Testis (tissue), 3 donors: Measurements from ENCODE around the gene ASB6. TPM values are rescaled to one million over a fixed set of nuclear protein-coding genes. Genes with fewer than 3 reads are reported as not detected.
A peak's percentile ranks its signal among the peaks of the same experiment; 100 is the strongest.

ENCODE experiments used
- DNase-seq: peaks from one replicate; pipeline ENCODE4 v3.0.0-alpha.2; 2019
- H3K27ac ChIP-seq, 2 donors: fragments of 200-600 bp; sonication (generic); one replicate each; pipeline ENCODE4 v1.5.1; 2019
- H3K27me3 ChIP-seq: fragments of 200-600 bp; sonication (generic); one replicate; pipeline ENCODE4 v1.5.1; 2019
- H3K36me3 ChIP-seq: fragments of 200-600 bp; sonication (generic); one replicate; pipeline ENCODE4 v1.5.1; 2017; ENCODE audit warnings: low read depth; ENCODE audit errors: missing control alignments
- H3K4me1 ChIP-seq: fragments of 200-600 bp; sonication (generic); one replicate; pipeline ENCODE4 v1.5.1; 2019
- H3K4me3 ChIP-seq, 2 donors: fragments of 200-600 bp; sonication (generic); one replicate each; pipeline ENCODE4 v1.5.1; 2017 to 2019
- H3K9me3 ChIP-seq: fragments of 200-600 bp; sonication (generic); one replicate; pipeline ENCODE4 v1.5.1; 2017
- CTCF ChIP-seq, 3 experiments: fragments of 450-650 bp in 2 of 3; fragments of 200-600 bp in 1 of 3; sonication (generic) in 1 of 3; IDR thresholded peaks; one replicate each; pipeline ENCODE4 v1.5.1; 2016 to 2019; ENCODE audit warnings: antibody characterized with exemption in 3 of 3, mild to moderate bottlenecking in 2 of 3, moderate library complexity in 1 of 3
- POLR2A ChIP-seq: fragments of 450-650 bp; IDR thresholded peaks from one replicate; pipeline ENCODE4 v1.6.1; 2017; ENCODE audit warnings: antibody characterized with exemption, mild to moderate bottlenecking, moderate library complexity
- WGBS, 2 donors: methylation state at CpG; one replicate each; pipeline ENCODE4 v1.1.5; 2018; 5-methylcytosine and 5-hydroxymethylcytosine counted together
- intact Hi-C: fragments of 100-400 bp; cut with DNase I; formaldehyde crosslinking; loops from one replicate; pipeline ENCODE4 v1.15.1; 2023; ENCODE audit warnings: low total_unique reads
- polyA plus RNA-seq: library from polyadenylated mRNA; stranded (reverse); fragments of 350-450 nt; fragmentation: Illumina TruSeq; extraction: RNeasy Lipid Tissue Mini Kit (QIAGEN cat#74804); gene quantifications from one replicate; pipeline ENCODE4 v1.2.3, GENCODE V29; 2014; ENCODE audit warnings: low read depth, low replicate concordance; ENCODE audit not compliant: insufficient read depth
- total RNA-seq, 2 donors: library from RNA; depleted of rRNA; stranded (reverse); fragments of >200 nt; gene quantifications; one replicate each; pipeline ENCODE4 v1.2.3, GENCODE V29; 2016

Gene ASB6
- total and polyA plus RNA-seq, 3 donors from 2014 or later: 21.4 to 61.7 (median 51.2) TPM

GRCh38 chr9:129635099-129636065 lies 6.6 kb downstream of the ASB6 start:
- Histone ChIP-seq H3K27me3 (no peaks in the 10 kb centered on the region), H3K27ac (no peak overlapping the region), H3K36me3 (peaks cover 3% of the 10 kb centered on the region), H3K4me3 (no peak overlapping the region), H3K9me3 (no peaks in the 10 kb centered on the region), H3K4me1 (peaks cover 38% of the 10 kb centered on the region)
- intact Hi-C loops: no loop called here
- WGBS, 2 donors: 89 to 97% methylated on average over 6 to 34 of the region's 34 CpGs
- TF ChIP-seq CTCF (IDR thresholded peaks at IDR 0.05) (no peak), POLR2A (no peak)
- no peak for DNase-seq

GRCh38 chr9:129633848-129634247 lies 8.1 kb downstream of the ASB6 start:
- Histone ChIP-seq H3K4me1 (peaks cover 43% of the 10 kb centered on the region), H3K4me3 (no peak overlapping the region), H3K36me3 (peaks cover 3% of the 10 kb centered on the region), H3K9me3 (no peaks in the 10 kb centered on the region), H3K27ac (no peak overlapping the region), H3K27me3 (no peaks in the 10 kb centered on the region)
- 75 to 83% methylated on average over 8 to 12 of the region's 13 CpGs for WGBS, 2 donors
- no peak for TF ChIP-seq POLR2A
- no peak for TF ChIP-seq CTCF (IDR thresholded peaks at IDR 0.05)
- DNase-seq: no peak
- intact Hi-C loops: no loop called here

GRCh38 chr9:129633207-129633606 lies 8.7 kb downstream of the ASB6 start:
- DNase-seq: no peak
- intact Hi-C loops: no loop called here
- peaks cover 3% of the 10 kb centered on the region for H3K36me3 ChIP-seq
- H3K27me3 ChIP-seq: no peaks in the 10 kb centered on the region
- H3K4me1 ChIP-seq: peaks cover 50% of the 10 kb centered on the region
- peak overlapping the region; percentile 19 to 28 for H3K27ac ChIP-seq
- H3K9me3 ChIP-seq: no peaks in the 10 kb centered on the region
- WGBS, 2 donors: 96 to 98% methylated on average over 4 of the region's 4 CpGs
- no peak overlapping the region for H3K4me3 ChIP-seq
- TF ChIP-seq CTCF (IDR thresholded peaks at IDR 0.05): no peak
- TF ChIP-seq POLR2A: no peak

- intact Hi-C loops: no loop called here
- no peak for DNase-seq
- Histone ChIP-seq H3K9me3 (no peaks in the 10 kb centered on the region), H3K27me3 (no peaks in the 10 kb centered on the region), H3K36me3 (peaks cover 3% of the 10 kb centered on the region), H3K4me3 (no peak overlapping the region), H3K27ac (peak overlapping the region; percentile 19 to 28), H3K4me1 (peaks cover 57% of the 10 kb centered on the region)
- 67 to 92% methylated on average over 4 to 13 of the region's 13 CpGs for WGBS, 2 donors
- TF ChIP-seq CTCF (IDR thresholded peaks at IDR 0.05): no peak
- no peak for TF ChIP-seq POLR2A
Observed at GRCh38 chr9:129632460-129632859, 9.5 kb downstream of the ASB6 start.
